ENCODE measurements around the gene RAP1GDS1.
"Not testable (repeated sequence)": the region's sequence is repeated elsewhere in the genome, so short reads cannot be mapped to it uniquely, and the experiment has no call there.

Gene RAP1GDS1

DNA sequence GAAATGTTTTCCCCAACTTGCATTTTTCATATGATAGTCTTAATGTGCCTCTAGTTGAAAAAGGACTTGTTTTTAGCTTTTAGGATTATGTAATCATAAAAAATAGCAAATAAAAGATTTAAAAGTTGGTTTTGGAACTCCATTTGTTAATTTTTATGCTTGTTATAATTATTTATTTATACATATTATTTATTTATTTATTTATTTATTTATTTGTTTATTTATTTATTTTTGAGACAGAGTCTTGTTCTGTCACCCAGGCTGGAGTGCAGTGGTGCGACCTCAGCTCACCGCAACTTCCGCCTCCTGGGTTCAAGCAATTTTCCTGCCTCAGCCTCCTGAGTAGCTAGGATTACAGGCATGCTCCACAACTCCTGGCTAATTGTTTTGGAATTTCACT, 159.0 kb downstream of the RAP1GDS1 start:
- H3K27me3 Mint-ChIP-seq; H3K27ac Mint-ChIP-seq; H3K9me3 Mint-ChIP-seq; H3K4me1 Mint-ChIP-seq (ENCODE audit: low read depth); H3K4me3 Mint-ChIP-seq: not testable (repeated sequence)
- H3K36me3 Mint-ChIP-seq (ENCODE audit: low read depth), result peaks cover 57% of the 10 kb centered on the region

DNA sequence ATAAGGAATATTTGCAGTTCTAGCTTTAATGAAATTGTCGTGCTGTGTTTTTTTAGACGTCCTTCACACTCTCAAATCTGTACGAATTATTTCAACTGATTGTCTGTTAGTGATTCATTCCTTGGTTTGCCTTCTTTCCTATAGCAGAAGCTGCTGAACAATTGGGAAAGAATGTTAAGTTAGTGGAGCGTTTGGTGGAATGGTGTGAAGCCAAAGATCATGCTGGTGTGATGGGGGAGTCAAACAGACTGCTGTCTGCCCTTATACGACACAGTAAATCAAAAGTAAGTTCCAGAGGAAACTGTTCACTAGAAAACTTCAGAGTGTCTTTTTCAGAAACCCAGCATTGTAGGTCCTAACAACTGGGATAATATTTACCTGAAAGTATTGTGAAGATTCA, 159.9 kb downstream of the RAP1GDS1 start:
- no peak overlapping the region for H3K27ac Mint-ChIP-seq
- H3K36me3 Mint-ChIP-seq (ENCODE audit: low read depth), result peaks cover 61% of the 10 kb centered on the region
- peaks cover 3% of the 10 kb centered on the region for H3K9me3 Mint-ChIP-seq
- no peaks in the 10 kb centered on the region for H3K27me3 Mint-ChIP-seq
- peaks cover 10% of the 10 kb centered on the region for H3K4me1 Mint-ChIP-seq (ENCODE audit: low read depth)
- no peak overlapping the region for H3K4me3 Mint-ChIP-seq

DNA sequence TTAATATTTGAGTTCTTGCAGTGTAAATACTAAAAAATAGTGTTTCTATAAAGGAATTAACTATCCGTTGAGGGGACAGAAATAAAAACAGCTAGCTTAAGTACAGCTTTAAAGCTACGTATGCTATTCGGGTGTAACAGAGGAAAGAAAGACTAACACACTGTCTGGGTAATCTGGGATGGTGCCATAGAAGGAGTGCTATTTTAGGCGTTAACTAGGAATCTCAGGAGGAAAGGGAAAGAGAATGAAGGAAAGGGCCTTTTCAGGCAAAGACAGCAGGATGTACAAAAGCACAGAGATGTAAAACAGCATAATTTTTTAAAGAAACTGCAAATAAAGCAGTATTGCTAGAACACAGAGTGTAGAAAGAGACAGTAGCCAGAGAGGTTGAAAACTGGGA, 161.8 kb downstream of the RAP1GDS1 start:
- Mint-ChIP-seq H3K9me3 (peaks cover 10% of the 10 kb centered on the region), H3K4me1 (ENCODE audit: low read depth) (peaks cover 14% of the 10 kb centered on the region), H3K36me3 (ENCODE audit: low read depth) (peaks cover 49% of the 10 kb centered on the region), H3K27ac (no peak overlapping the region), H3K27me3 (no peaks in the 10 kb centered on the region), H3K4me3 (no peak overlapping the region)

DNA sequence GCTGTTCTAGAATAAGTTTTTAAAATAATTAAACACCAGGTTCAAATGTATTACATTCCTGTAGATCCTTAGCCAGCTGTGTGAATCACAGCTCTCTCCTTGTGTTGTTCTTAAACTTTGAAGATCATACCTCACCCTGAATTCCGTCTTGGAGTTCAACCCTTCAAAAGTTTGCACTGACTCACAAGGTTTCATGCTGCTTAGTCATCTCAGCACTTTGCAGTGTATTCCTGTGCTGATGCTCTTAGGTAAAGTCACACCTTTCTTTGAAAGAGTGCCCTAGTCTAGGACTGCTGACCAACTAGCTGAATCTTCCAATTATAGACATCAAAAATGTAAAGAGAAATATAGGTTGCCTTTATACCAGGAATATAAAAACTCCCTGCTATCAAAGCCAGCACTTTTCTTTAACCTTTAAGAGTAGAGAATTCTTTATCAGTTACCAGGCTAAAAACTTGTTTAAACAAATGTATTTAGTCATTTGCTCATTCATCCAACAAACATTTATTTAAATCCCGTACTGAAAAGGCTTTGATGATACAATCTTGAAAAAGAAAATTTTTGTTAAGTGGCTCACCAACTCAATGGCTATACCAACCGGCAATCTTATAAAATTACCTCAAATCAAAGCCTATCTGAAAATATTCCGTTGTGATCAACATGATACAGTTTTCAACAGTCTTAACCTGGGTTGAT, 169.7 kb downstream of the RAP1GDS1 start:
- H3K4me3 Mint-ChIP-seq, result no peak overlapping the region

DNA sequence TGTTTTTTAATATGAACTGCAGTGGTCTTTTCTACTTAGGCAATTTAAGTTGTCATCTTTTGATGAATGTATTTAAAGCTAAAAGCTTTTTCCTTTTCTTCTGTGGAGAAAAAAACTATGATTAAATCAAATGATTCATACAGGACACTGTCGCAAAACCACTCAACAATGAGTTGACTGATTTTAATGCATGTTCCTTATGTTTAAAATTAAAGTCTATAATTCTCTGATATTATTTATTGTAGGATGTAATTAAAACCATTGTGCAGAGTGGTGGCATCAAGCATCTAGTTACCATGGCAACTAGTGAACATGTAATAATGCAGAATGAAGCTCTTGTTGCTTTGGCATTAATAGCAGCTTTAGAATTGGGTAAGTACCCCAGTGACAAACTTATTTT, 172.5 kb downstream of the RAP1GDS1 start:
- Mint-ChIP-seq H3K9me3 (no peaks in the 10 kb centered on the region), H3K27me3 (no peaks in the 10 kb centered on the region), H3K27ac (no peak overlapping the region), H3K4me3 (no peak overlapping the region), H3K4me1 (ENCODE audit: low read depth) (no peaks in the 10 kb centered on the region), H3K36me3 (ENCODE audit: low read depth) (peaks cover 44% of the 10 kb centered on the region)

More for the DNA sequence above, 169.7 kb downstream of the RAP1GDS1 start:
- peaks cover 7% of the 10 kb centered on the region for H3K4me1 Mint-ChIP-seq (ENCODE audit: low read depth)
- peaks cover 7% of the 10 kb centered on the region for H3K9me3 Mint-ChIP-seq
- no peak overlapping the region for H3K27ac Mint-ChIP-seq
- H3K27me3 Mint-ChIP-seq, result no peaks in the 10 kb centered on the region
- H3K36me3 Mint-ChIP-seq (ENCODE audit: low read depth), result peaks cover 24% of the 10 kb centered on the region

GRCh38 chr4:98434816-98435215, 173.6 kb downstream of the RAP1GDS1 start:
- Mint-ChIP-seq H3K4me1 (ENCODE audit: low read depth) (no peaks in the 10 kb centered on the region), H3K27me3 (no peaks in the 10 kb centered on the region), H3K27ac (no peak overlapping the region), H3K36me3 (ENCODE audit: low read depth) (peaks cover 52% of the 10 kb centered on the region), H3K9me3 (no peaks in the 10 kb centered on the region), H3K4me3 (no peak overlapping the region)

- Mint-ChIP-seq H3K4me1 (ENCODE audit: low read depth) (peaks cover 39% of the 10 kb centered on the region), H3K27me3 (no peaks in the 10 kb centered on the region), H3K27ac (no peak overlapping the region), H3K36me3 (ENCODE audit: low read depth) (peaks cover 34% of the 10 kb centered on the region), H3K9me3 (no peaks in the 10 kb centered on the region), H3K4me3 (no peak overlapping the region)
Measured at GRCh38 chr4:98444371-98444770, 183.2 kb downstream of the RAP1GDS1 start.

DNA sequence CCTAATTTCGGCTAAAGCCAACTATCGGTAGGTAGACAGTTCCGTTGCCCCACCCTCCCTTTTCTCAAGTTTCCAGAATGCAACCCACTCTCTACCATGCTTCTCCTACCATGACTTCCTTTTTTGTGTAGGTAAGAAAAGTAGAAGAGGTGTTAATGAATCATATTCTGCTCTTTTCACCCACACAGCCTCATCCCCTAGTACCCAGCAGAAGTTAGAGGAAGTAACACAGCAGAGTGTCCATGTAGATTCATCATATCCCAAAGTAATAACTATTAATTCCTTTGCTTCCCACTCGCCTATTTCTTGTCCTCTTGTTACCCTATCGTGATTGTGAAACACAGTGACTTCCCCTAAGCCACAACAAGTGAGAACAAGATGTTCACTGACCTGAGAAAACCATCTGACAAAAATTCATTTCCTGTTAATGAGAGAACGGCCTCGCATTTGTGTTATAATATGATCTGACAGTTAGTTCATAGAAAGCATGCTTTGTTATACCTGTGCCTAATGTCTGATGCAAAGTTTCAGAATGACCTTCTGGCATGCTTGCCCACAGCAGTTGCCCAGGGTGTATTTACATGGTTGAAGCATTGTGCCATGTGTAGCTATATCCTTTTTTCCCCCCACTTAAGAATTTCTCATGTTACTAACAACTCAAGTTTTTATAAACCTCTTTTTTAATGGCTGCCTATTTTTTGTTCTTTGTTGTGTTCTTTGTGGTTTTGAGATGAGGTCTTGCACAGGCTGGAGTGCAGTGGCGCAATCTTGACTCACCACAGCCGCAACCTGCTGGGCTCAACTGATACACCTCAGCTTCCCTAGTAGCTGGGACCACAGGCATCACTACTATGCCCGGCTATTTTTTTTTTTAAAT, 185.6 kb downstream of the RAP1GDS1 start:
- H3K27me3 Mint-ChIP-seq, result no peaks in the 10 kb centered on the region
- peak overlapping the region; percentile 77 for H3K4me3 Mint-ChIP-seq
- H3K36me3 Mint-ChIP-seq (ENCODE audit: low read depth), result peaks cover 24% of the 10 kb centered on the region
- peaks cover 41% of the 10 kb centered on the region for H3K4me1 Mint-ChIP-seq (ENCODE audit: low read depth)
- no peaks in the 10 kb centered on the region for H3K9me3 Mint-ChIP-seq
- peak overlapping the region; percentile 91 for H3K27ac Mint-ChIP-seq

- Mint-ChIP-seq H3K27ac (peak overlapping the region; percentile 91), H3K27me3 (no peaks in the 10 kb centered on the region), H3K4me1 (ENCODE audit: low read depth) (peaks cover 41% of the 10 kb centered on the region), H3K4me3 (peak overlapping the region; percentile 44), H3K9me3 (no peaks in the 10 kb centered on the region), H3K36me3 (ENCODE audit: low read depth) (peaks cover 16% of the 10 kb centered on the region)
Measured at GRCh38 chr4:98447648-98448047, 186.5 kb downstream of the RAP1GDS1 start.

GRCh38 chr4:98448908-98449307, 187.7 kb downstream of the RAP1GDS1 start:
- Mint-ChIP-seq H3K27ac (no peak overlapping the region), H3K36me3 (ENCODE audit: low read depth) (peaks cover 4% of the 10 kb centered on the region), H3K27me3 (no peaks in the 10 kb centered on the region), H3K4me1 (ENCODE audit: low read depth) (peaks cover 41% of the 10 kb centered on the region), H3K9me3 (no peaks in the 10 kb centered on the region), H3K4me3 (no peak overlapping the region)

DNA sequence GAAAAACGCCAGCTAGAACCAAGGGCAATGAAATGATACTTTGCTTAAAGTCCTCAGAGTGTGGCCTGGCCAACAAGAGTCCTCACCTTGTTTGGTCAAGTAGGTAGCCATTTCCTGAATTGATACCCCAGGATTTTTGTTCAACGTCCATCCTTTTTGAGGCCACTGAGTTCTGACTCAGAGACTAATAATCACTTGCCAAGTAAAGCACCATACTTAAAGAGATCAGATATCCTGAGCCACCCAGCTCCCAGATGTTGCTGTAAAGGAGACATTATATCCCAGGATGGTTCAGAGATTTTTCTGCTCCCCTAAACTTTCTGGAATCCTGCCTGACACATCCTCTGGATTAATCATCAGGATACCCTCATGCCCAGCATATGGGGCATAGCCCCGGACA, 190.9 kb downstream of the RAP1GDS1 start:
- Mint-ChIP-seq H3K9me3 (no peaks in the 10 kb centered on the region), H3K4me3 (no peak overlapping the region)

GRCh38 chr4:98457422-98457821, 196.2 kb downstream of the RAP1GDS1 start:
- H3K4me3 Mint-ChIP-seq; H3K36me3 Mint-ChIP-seq (ENCODE audit: low read depth); H3K9me3 Mint-ChIP-seq; H3K27me3 Mint-ChIP-seq; H3K27ac Mint-ChIP-seq; H3K4me1 Mint-ChIP-seq (ENCODE audit: low read depth): not testable (repeated sequence)

More for the DNA sequence above, 190.9 kb downstream of the RAP1GDS1 start:
- no peak overlapping the region for H3K27ac Mint-ChIP-seq
- H3K36me3 Mint-ChIP-seq (ENCODE audit: low read depth), result no peaks in the 10 kb centered on the region
- no peaks in the 10 kb centered on the region for H3K27me3 Mint-ChIP-seq
- peaks cover 23% of the 10 kb centered on the region for H3K4me1 Mint-ChIP-seq (ENCODE audit: low read depth)

GRCh38 chr4:98461121-98461865, 200.1 kb downstream of the RAP1GDS1 start:
- H3K4me3 Mint-ChIP-seq; H3K36me3 Mint-ChIP-seq (ENCODE audit: low read depth); H3K27me3 Mint-ChIP-seq; H3K4me1 Mint-ChIP-seq (ENCODE audit: low read depth); H3K9me3 Mint-ChIP-seq; H3K27ac Mint-ChIP-seq: not testable (repeated sequence)

GRCh38 chr4:98462487-98462886, 201.3 kb downstream of the RAP1GDS1 start:
- H3K36me3 Mint-ChIP-seq (ENCODE audit: low read depth), result no peaks in the 10 kb centered on the region
- H3K9me3 Mint-ChIP-seq, result peaks cover 4% of the 10 kb centered on the region
- no peak overlapping the region for H3K27ac Mint-ChIP-seq
- H3K4me3 Mint-ChIP-seq, result no peak overlapping the region
- peaks cover 13% of the 10 kb centered on the region for H3K4me1 Mint-ChIP-seq (ENCODE audit: low read depth)
- H3K27me3 Mint-ChIP-seq, result no peaks in the 10 kb centered on the region

Data from stimulated activated naive CD8-positive, alpha-beta T cell treated with anti-CD3 and anti-CD28 coated beads, Interleukin-15, Interleukin-2, amounts not matched to agents 100 ng/mL and 50 ng/mL, for 24 hours (primary cell).